ENCODE measurements around the gene MCF2L.

- TF ChIP-seq CTCF (IDR thresholded peaks at IDR 0.05) (no peak), POLR2A (IDR thresholded peaks at IDR 0.05) (no peak)
These were observed 121.4 kb downstream of the MCF2L start for GRCh38 chr13:113090415-113090770.
